ENCODE results near the gene SNAI3.

SNAI3 gene

DNA sequence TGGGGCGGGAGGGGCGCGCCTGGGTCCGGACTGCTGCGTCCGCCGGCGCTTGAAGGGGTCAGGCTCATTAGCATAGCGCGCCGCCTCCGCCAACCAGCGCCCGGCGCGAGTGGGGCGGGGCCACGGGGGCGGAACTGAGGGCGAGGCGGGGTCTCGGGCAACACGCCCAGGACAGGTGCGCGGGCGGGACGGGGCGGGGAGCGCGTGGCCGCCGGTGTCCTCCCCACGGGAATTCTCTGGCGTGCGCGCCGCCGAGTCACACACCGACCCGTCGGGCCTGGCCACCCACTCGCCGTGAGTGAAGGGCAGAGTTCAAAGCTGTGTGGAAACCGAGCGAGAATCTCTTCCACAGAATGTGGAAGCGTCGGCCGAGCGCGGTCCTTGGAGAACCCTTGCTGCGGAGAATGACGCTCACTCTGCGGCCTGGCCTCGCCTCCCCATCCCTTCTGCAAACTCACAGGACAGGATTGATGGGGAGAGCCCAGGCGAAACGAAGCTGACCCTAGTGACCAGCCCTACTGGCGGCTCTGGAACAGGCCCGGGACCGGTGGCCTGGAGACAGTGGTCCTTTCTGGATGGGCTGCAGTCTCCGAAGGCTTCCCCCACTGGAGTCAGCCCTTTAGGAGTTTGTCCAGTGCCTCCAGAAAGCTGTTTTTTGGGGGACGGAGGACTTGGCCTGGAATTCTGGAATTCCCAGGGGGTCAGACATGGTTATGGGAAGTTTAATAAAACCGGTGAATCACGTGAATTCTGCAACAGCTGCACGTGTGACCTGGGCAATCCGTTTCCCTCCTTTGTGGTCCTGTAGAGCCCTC, at the start of gene SNAI3:
SNAI3 (minus strand) TSS at position 69 of the 815 bp plus-strand sequence. CDS start 101 bp downstream, outside the sequence.
- peak within 1 kb of the TSS; percentile 46 for H3K4me3 ChIP-seq (ENCODE audit: low read length)
- DNase-seq (ENCODE audit: low read depth): peak; percentile 85
- TF ChIP-seq, protein P1, sequence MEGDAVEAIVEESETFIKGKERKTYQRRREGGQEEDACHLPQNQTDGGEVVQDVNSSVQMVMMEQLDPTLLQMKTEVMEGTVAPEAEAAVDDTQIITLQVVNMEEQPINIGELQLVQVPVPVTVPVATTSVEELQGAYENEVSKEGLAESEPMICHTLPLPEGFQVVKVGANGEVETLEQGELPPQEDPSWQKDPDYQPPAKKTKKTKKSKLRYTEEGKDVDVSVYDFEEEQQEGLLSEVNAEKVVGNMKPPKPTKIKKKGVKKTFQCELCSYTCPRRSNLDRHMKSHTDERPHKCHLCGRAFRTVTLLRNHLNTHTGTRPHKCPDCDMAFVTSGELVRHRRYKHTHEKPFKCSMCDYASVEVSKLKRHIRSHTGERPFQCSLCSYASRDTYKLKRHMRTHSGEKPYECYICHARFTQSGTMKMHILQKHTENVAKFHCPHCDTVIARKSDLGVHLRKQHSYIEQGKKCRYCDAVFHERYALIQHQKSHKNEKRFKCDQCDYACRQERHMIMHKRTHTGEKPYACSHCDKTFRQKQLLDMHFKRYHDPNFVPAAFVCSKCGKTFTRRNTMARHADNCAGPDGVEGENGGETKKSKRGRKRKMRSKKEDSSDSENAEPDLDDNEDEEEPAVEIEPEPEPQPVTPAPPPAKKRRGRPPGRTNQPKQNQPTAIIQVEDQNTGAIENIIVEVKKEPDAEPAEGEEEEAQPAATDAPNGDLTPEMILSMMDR (IDR thresholded peaks at IDR 0.05; ENCODE audit: insufficient read depth, low read depth, low read length, missing control alignments): no peak

DNA sequence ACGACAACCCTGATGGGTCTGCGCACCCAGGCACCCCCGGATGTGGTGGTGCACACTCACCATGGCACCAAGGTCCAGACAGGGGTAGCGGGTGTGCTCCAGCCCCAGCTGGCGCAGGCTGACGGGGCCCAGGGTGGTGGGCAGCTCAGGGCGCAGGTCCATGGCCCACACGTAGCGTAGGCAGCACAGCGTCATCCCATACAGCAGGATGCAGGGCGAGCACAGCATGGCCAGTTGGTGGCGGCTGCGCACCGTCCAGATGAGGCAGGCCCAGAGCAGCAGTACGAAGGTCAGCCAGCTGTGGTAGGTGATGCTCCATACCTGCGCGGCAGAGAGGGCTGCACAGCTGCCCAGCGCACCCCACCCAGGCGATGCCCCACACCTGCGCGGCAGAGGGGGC, 49.8 kb upstream of the SNAI3 start:
- H3K4me3 ChIP-seq (ENCODE audit: low read length): no peak overlapping the region
- no peak for DNase-seq (ENCODE audit: low read depth)
- TF ChIP-seq, protein P1 (IDR thresholded peaks at IDR 0.05; ENCODE audit: insufficient read depth, low read depth, low read length, missing control alignments): no peak

DNA sequence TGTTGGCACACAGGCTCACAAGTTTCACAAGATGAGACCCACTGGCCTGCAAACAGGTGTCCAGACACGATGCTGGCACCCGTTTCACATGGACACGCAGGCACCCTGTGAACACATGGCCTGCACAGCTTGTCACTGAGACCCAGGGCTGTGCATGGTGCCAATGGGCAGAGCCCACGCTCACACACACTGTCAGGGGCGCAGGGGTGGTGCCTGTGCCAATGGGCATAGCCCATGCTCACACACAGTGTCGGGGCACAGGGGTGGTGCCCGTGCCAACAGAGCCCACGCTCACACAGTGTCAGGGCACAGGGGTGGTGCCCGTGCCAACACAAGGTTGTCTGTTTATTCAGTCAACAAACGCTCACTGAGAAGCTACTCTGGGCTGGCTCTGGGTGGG, 49.3 kb upstream of the SNAI3 start:
- DNase-seq (ENCODE audit: low read depth): no peak
- TF ChIP-seq, protein P1 (IDR thresholded peaks at IDR 0.05; ENCODE audit: insufficient read depth, low read depth, low read length, missing control alignments): no peak
- H3K4me3 ChIP-seq (ENCODE audit: low read length): no peak overlapping the region

DNA sequence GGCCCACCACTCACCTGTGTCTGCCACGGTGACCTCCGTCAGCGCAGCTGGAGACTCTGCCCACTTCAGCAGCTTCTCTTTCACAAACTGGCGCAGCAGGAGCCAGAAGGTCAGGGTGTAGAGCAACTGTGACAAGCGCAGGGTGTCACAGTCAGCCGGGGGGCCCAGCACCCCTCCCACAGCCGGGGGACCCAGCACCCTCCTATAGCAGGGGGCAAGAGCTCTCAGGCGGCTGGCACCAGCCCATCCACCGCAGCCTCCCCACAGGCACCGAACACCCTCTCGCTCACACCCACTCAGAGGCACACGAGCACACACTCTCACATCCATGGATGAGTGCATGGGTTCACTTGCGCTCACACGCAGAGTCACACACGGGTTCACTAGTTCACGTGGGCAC, 48.8 kb upstream of the SNAI3 start:
- TF ChIP-seq, protein P1 (IDR thresholded peaks at IDR 0.05; ENCODE audit: insufficient read depth, low read depth, low read length, missing control alignments): no peak
- no peak overlapping the region for H3K4me3 ChIP-seq (ENCODE audit: low read length)
- DNase-seq (ENCODE audit: low read depth): no peak

DNA sequence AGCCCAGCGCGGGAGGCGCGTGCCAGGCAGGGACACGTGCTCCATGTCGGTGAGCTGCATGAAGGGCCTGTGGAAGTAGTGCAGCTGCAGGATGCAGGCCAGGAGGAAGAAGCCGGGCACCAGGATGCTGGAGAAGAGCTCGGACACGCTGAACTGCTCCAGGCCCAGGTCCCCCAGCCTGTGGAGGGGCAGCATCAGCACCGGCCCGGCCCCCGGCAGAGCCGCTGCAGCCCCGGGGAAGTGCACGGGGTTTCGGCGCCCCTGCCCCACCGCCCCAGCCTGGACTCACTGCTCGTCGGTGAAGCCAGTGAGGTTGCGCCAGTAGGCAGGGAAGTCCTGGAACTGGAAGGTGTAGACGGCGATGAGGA, 48.0 kb upstream of the SNAI3 start:
- H3K4me3 ChIP-seq (ENCODE audit: low read length): no peak overlapping the region
- DNase-seq (ENCODE audit: low read depth): no peak
- TF ChIP-seq, protein P1 (IDR thresholded peaks at IDR 0.05; ENCODE audit: insufficient read depth, low read depth, low read length, missing control alignments): no peak

DNA sequence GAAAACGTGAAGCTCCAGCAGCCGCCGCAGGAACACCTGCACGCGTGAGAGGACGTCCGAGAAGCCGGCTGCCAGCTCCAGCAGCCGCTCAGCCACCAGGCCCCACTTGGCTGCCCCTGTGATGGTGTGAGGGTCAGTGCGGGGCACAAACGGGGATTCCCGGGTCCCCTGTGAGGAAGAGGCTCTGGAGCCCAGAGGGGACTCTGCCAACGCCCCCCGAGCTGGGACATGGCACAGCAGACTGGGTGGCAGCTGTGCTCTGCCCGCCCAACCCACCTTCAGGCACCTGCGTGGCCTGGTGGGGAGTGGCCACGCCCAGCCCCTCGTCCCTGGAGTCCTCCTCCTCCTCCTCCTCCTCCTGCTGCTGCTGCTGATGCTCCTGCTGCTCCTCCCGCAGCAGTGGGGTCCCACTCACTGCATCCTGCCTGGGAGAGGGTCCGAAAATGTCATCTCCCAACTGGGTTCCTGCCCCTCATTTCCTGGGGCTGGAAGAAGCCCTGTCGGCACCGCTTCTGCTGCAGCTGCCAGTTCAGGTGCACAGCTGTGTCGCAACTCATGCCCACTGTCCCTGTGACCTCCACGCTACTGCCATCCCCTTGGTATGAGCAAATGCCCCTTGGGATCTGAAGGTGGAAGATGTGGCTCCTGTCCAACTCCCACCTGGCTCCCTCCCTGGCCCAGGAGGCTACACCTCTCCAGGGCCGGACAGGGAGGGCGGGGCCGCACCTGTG, 47.5 kb upstream of the SNAI3 start:
- H3K4me3 ChIP-seq (ENCODE audit: low read length): no peak overlapping the region
- TF ChIP-seq, protein P1 (IDR thresholded peaks at IDR 0.05; ENCODE audit: insufficient read depth, low read depth, low read length, missing control alignments): no peak
- DNase-seq (ENCODE audit: low read depth): no peak
